HL-60 (cell line): ENCODE results near the gene CDK6.
"Not testable (repeated sequence)": the region's sequence is repeated elsewhere in the genome, so short reads cannot be mapped to it uniquely, and the experiment has no call there.

Source experiments
- DNase-seq, 2 experiments: peaks; one replicate each; pipeline ENCODE4 v3.0.0-alpha.2; 2010 to 2020; ENCODE audit warnings: low read depth in 1 of 2, low spot score in 1 of 2
- H3K27ac ChIP-seq: fragments of 250-450 bp; sonication (Bioruptor Pico); replicated peaks from 2 replicates; pipeline ENCODE4 v1.5.1; 2020; ENCODE audit warnings: mild to moderate bottlenecking, moderate library complexity
- H3K27me3 ChIP-seq: fragments of 250-450 bp; sonication (Bioruptor Pico); 2 replicates; pipeline ENCODE4 v1.5.1; 2021; ENCODE audit warnings: mild to moderate bottlenecking, moderate library complexity; ENCODE audit not compliant: insufficient read depth, poor library complexity, severe bottlenecking
- H3K4me3 ChIP-seq: replicated peaks from 2 replicates; pipeline ENCODE4 v1.5.1; 2011; ENCODE audit warnings: mild to moderate bottlenecking, control low read depth, low read length; ENCODE audit not compliant: insufficient read depth
- CTCF ChIP-seq: IDR thresholded peaks from one replicate; pipeline ENCODE4 v1.5.1; 2011; ENCODE audit warnings: low read length, control low read depth, inconsistent platforms; ENCODE audit not compliant: insufficient read depth
- GABPA ChIP-seq: IDR thresholded peaks from 2 replicates; pipeline ENCODE4 v1.6.1; 2012; ENCODE audit warnings: low read depth
- POLR2AphosphoS5 ChIP-seq: IDR thresholded peaks from 2 replicates; pipeline ENCODE4 v1.6.1; 2012; ENCODE audit warnings: low read depth
- REST ChIP-seq: IDR thresholded peaks from 2 replicates; pipeline ENCODE4 v1.6.1; 2012; ENCODE audit warnings: low read depth; ENCODE audit not compliant: insufficient replicate concordance
- SPI1 ChIP-seq: IDR thresholded peaks from 2 replicates; pipeline ENCODE4 v1.6.1; 2012; ENCODE audit warnings: low read depth, mild to moderate bottlenecking, borderline replicate concordance

The CDK6 gene

GRCh38 chr7:92761391-92762097 is 74.8 kb downstream of the CDK6 start:
- no peaks in the 10 kb centered on the region for H3K27me3 ChIP-seq
- no peak overlapping the region for H3K27ac ChIP-seq
- TF ChIP-seq GABPA (no peak), POLR2AphosphoS5 (no peak), SPI1 (no peak), CTCF (no peak), REST (no peak)
- DNase-seq: no peak
- H3K4me3 ChIP-seq: no peak overlapping the region

- H3K27ac ChIP-seq: no peak overlapping the region
- H3K27me3 ChIP-seq: no peaks in the 10 kb centered on the region
- DNase-seq: no peak
- H3K4me3 ChIP-seq: no peak overlapping the region
- no peak for TF ChIP-seq GABPA
- TF ChIP-seq REST: no peak
- TF ChIP-seq POLR2AphosphoS5: no peak
These were observed 77.5 kb downstream of the CDK6 start for GRCh38 chr7:92758796-92759431.

GRCh38 chr7:92757311-92757910 is 79.0 kb downstream of the CDK6 start:
- peak overlapping the region; percentile 85 for H3K27ac ChIP-seq
- peak in 1 of 2 experiments; percentile 84 for DNase-seq
- H3K27me3 ChIP-seq, H3K4me3 ChIP-seq: not testable (repeated sequence)
- TF ChIP-seq POLR2AphosphoS5 (peak; percentile 48; the same call in 1 of the 2 replicates), SPI1 (peak; percentile 86)

GRCh38 chr7:92755680-92756079 is 80.7 kb downstream of the CDK6 start:
- Histone ChIP-seq H3K27ac (peak overlapping the region; percentile 85), H3K4me3 (no peak overlapping the region), H3K27me3 (no peaks in the 10 kb centered on the region)
- TF ChIP-seq GABPA (no peak), SPI1 (no peak), CTCF (no peak), REST (no peak), POLR2AphosphoS5 (no peak)
- no peak for DNase-seq
